Breast epithelium (tissue), 3 donors: ENCODE results near the gene SYCP1.

Source experiments
- POLR2A ChIP-seq: fragments of 450-650 bp; IDR thresholded peaks from one replicate; pipeline ENCODE4 v1.6.1; 2016; ENCODE audit warnings: antibody characterized with exemption, mild to moderate bottlenecking, moderate library complexity
- POLR2AphosphoS5 ChIP-seq, 3 donors: sonication (generic); formaldehyde crosslinking; IDR thresholded peaks; one replicate each; pipeline ENCODE4 v1.6.1; 2017; ENCODE audit warnings: antibody characterized with exemption in 3 of 3
- TF ChIP-seq, protein P1 (sequence below), 3 donors: fragments of 450-650 bp; IDR thresholded peaks; one replicate each; pipeline ENCODE4 v1.5.1; 2016 to 2017; ENCODE audit warnings: antibody characterized with exemption in 3 of 3, mild to moderate bottlenecking in 3 of 3, moderate library complexity in 3 of 3

- TF ChIP-seq, protein P1, sequence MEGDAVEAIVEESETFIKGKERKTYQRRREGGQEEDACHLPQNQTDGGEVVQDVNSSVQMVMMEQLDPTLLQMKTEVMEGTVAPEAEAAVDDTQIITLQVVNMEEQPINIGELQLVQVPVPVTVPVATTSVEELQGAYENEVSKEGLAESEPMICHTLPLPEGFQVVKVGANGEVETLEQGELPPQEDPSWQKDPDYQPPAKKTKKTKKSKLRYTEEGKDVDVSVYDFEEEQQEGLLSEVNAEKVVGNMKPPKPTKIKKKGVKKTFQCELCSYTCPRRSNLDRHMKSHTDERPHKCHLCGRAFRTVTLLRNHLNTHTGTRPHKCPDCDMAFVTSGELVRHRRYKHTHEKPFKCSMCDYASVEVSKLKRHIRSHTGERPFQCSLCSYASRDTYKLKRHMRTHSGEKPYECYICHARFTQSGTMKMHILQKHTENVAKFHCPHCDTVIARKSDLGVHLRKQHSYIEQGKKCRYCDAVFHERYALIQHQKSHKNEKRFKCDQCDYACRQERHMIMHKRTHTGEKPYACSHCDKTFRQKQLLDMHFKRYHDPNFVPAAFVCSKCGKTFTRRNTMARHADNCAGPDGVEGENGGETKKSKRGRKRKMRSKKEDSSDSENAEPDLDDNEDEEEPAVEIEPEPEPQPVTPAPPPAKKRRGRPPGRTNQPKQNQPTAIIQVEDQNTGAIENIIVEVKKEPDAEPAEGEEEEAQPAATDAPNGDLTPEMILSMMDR (IDR thresholded peaks at IDR 0.05) = no peak
- TF ChIP-seq POLR2A (no peak), POLR2AphosphoS5 (IDR thresholded peaks at IDR 0.05) (no peak)
Observed at GRCh38 chr1:114853584-114853983, 1.1 kb upstream of the SYCP1 start.
